Fibroblast of the conjunctiva (primary cell): Measurements from ENCODE around the gene KIAA1328.

ENCODE experiments used
- DNase-seq: peaks from one replicate; pipeline ENCODE4 v3.0.0-alpha.2; 2010; ENCODE audit warnings: low read depth

Gene KIAA1328

GRCh38 chr18:36953047-36953446 lies 124.1 kb downstream of the KIAA1328 start:
- no peak for DNase-seq

- no peak for DNase-seq
These were observed 131.1 kb downstream of the KIAA1328 start for GRCh38 chr18:36960038-36960437.

- DNase-seq: no peak
These were observed 134.5 kb downstream of the KIAA1328 start for GRCh38 chr18:36963464-36963863.

- DNase-seq: no peak
These were observed 145.8 kb downstream of the KIAA1328 start for GRCh38 chr18:36974686-36975085.

- no peak for DNase-seq
These were observed 148.2 kb downstream of the KIAA1328 start for GRCh38 chr18:36977121-36977520.

- DNase-seq: peak; percentile 6
These were observed 164.1 kb downstream of the KIAA1328 start for GRCh38 chr18:36993068-36993467.

- DNase-seq: no peak
These were observed 177.8 kb downstream of the KIAA1328 start for GRCh38 chr18:37006742-37007141.

GRCh38 chr18:37012452-37012851 lies 183.5 kb downstream of the KIAA1328 start:
- DNase-seq: no peak

- no peak for DNase-seq
These were observed 190.4 kb downstream of the KIAA1328 start for GRCh38 chr18:37019157-37019827.

- no peak for DNase-seq
These were observed 204.5 kb downstream of the KIAA1328 start for GRCh38 chr18:37033419-37033818.

- no peak for DNase-seq
These were observed 213.5 kb downstream of the KIAA1328 start for GRCh38 chr18:37042381-37042780.

- DNase-seq: no peak
These were observed 226.3 kb downstream of the KIAA1328 start for GRCh38 chr18:37055137-37055802.

GRCh38 chr18:37064187-37064586 lies 235.3 kb downstream of the KIAA1328 start:
- DNase-seq: no peak

- no peak for DNase-seq
These were observed 236.3 kb downstream of the KIAA1328 start for GRCh38 chr18:37065254-37065653.

GRCh38 chr18:37084912-37085311 lies 256.0 kb downstream of the KIAA1328 start:
- no peak for DNase-seq

- no peak for DNase-seq
These were observed 256.4 kb downstream of the KIAA1328 start for GRCh38 chr18:37085362-37085761.

- no peak for DNase-seq
These were observed 279.0 kb downstream of the KIAA1328 start for GRCh38 chr18:37107748-37108522.

GRCh38 chr18:37122877-37123276 lies 293.9 kb downstream of the KIAA1328 start:
- no peak for DNase-seq

GRCh38 chr18:37124516-37124915 lies 295.6 kb downstream of the KIAA1328 start:
- DNase-seq: no peak

- no peak for DNase-seq
These were observed 306.2 kb downstream of the KIAA1328 start for GRCh38 chr18:37135177-37135576.

GRCh38 chr18:37138456-37138855 lies 309.5 kb downstream of the KIAA1328 start:
- no peak for DNase-seq

- DNase-seq: no peak
These were observed 310.9 kb downstream of the KIAA1328 start for GRCh38 chr18:37139876-37140275.

GRCh38 chr18:37144921-37145320 lies 316.0 kb downstream of the KIAA1328 start:
- no peak for DNase-seq
